ENCODE measurements around the gene NME3.

The NME3 gene

DNA sequence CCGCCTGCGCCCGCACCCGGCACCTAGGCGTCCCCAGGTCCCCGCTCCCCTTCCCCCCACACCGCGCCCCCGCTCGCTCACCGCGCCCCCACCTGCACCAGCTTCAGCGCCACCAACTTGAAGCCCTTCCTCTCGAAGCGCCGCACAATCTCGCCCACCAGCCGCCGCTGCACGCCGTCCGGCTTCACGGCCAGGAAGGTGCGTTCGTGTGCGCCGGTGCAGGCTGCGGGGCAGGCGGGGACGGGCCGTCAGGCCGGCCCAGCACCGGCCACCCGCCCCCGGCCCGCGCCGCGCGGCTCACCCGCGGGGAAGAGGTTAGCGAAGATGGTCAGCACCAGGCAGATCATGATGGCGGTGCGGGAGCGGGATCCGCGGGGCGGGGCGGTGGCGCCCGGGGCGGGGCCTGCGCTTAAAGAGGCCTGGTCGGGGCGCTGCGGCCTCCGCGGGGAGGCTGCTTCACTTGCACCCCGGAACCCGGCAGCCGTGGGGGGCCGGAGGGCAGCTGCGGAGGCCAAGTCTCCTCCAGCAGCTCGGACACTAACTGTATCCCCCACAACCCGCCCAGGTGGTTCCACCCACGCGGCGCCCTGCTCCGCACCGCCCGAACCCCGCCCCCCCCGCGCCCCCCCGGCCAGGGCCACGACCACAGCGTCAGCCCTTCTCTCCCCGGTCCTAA is at the start of gene NME3:
Gene NME3, minus strand, starts transcription at position 356 of the 676 bp plus-strand sequence. Its CDS starts 9 bp downstream, at position 347.
- no peak for DNase-seq (ENCODE audit: extremely low read depth, low read depth)
- TF ChIP-seq, protein P1, sequence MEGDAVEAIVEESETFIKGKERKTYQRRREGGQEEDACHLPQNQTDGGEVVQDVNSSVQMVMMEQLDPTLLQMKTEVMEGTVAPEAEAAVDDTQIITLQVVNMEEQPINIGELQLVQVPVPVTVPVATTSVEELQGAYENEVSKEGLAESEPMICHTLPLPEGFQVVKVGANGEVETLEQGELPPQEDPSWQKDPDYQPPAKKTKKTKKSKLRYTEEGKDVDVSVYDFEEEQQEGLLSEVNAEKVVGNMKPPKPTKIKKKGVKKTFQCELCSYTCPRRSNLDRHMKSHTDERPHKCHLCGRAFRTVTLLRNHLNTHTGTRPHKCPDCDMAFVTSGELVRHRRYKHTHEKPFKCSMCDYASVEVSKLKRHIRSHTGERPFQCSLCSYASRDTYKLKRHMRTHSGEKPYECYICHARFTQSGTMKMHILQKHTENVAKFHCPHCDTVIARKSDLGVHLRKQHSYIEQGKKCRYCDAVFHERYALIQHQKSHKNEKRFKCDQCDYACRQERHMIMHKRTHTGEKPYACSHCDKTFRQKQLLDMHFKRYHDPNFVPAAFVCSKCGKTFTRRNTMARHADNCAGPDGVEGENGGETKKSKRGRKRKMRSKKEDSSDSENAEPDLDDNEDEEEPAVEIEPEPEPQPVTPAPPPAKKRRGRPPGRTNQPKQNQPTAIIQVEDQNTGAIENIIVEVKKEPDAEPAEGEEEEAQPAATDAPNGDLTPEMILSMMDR (IDR thresholded peaks at IDR 0.05; ENCODE audit: low read depth, low read length, missing control alignments): no peak
- peak within 1 kb of the TSS; percentile 91 for H3K4me3 ChIP-seq (replicated peaks; ENCODE audit: low read depth, low read length)

DNA sequence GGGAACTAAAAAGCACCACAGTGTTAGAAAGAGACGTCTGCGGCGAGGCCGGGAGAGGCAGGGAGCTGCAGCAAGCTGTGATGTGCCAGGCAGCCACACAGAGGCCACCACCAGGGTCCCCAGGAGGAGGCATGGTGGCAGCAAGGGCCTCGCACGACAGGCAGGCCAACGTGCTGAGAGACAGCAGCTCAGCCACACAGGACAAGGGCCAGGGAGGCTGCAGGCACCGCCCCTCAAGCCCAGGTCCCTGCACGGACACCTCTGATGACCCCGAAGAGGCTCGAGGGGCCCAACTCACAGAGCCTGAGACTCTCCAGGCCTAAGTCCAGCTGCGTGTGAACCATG is 49.6 kb upstream of the NME3 start:
- TF ChIP-seq, protein P1 (IDR thresholded peaks at IDR 0.05; ENCODE audit: low read depth, low read length, missing control alignments): no peak
- DNase-seq (ENCODE audit: extremely low read depth, low read depth): no peak
- no peak overlapping the region for H3K4me3 ChIP-seq (replicated peaks; ENCODE audit: low read depth, low read length)

DNA sequence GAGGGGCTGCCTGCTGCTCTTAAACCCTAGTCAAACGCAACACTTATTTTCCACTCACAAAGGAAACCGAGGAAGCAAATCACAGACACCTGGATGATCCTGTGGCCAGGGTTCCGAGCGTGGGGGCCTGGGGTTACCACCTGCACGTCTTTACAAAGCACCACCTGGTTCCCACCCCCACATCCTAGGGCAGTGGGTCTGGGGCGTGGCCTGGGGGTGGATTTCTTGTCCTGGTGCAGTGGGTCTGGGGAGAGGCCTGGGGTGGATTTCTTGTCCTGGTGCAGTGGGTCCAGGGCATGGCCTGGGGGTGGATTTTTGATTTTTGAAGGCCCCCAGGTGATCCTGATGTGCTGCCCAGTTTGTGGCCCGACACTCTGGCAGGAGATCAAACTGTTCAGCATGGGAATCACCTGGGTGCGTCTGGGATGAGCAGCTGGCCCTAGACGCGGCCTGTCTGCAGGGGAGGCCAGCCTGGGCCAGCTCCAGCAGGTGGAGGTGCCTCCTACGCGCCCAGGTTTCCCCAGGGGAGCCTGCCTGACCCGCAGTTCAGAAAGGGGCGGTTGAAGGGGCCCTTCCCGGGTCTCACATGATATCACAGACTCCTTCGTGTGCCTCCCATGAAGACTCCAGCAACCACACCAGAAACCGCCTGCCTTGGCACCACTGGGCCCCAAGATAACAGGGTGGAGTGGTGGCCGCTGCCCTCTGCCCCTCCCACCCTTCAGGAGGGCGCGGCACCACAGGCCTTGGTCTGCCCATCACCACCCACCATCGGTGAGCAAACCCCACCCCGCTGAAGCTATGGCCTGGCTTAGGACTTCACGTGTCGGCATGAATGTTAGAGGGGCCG is 49.0 kb upstream of the NME3 start:
- TF ChIP-seq, protein P1 (IDR thresholded peaks at IDR 0.05; ENCODE audit: low read depth, low read length, missing control alignments): no peak
- H3K4me3 ChIP-seq (replicated peaks; ENCODE audit: low read depth, low read length): no peak overlapping the region
- DNase-seq (ENCODE audit: extremely low read depth, low read depth): no peak

DNA sequence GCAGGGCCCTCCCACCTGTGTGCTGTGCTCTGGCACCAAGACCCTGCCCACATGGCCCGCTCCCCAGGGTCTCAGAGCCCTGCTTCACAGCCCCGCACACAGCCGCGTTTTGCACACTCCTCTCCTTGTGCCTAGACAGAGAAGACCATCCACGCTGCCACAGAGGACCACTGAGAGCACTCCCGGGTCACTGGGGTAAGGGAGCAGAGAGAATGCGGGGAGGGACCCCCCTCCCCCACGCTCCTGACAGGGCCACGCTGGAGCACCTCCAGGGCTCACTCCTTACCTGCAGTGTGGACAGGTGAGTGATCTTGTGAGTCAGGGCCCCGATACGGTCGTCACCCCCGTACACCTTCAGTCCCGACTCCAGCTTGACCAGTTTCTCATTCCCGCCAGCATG is 48.3 kb upstream of the NME3 start:
- TF ChIP-seq, protein P1 (IDR thresholded peaks at IDR 0.05; ENCODE audit: low read depth, low read length, missing control alignments): no peak
- no peak overlapping the region for H3K4me3 ChIP-seq (replicated peaks; ENCODE audit: low read depth, low read length)
- DNase-seq (ENCODE audit: extremely low read depth, low read depth): no peak

DNA sequence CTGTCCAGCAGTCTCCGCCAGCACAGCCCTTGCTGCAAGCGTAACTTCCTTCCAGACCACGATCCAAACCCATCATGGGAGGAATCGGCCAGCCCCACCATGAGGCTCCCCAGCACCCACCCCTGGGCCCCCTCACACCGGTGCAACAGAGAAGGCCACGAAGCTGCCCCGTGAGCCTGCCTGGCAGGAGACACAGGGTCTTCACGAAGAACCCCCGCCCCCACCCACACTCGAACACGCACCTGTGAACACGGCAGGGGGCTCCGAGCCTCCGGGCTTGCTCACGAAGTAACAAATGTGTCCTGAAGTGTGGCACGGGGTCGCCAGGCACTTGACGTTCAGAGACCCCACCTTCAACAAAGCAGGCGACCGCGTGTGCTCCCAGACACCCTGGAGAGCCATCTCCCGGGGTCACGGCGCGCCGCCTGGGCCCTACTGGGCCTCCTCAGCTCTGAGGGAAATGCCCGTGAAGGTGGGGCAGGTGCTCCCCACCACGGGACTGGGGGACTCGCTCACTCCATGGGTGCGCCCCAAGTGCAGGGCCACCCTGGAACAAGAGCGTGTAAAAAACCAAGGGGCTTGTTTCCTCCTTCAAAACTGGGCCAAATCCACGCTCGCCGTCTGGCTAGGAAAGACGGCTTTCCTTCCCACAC is 47.7 kb upstream of the NME3 start:
- no peak overlapping the region for H3K4me3 ChIP-seq (replicated peaks; ENCODE audit: low read depth, low read length)
- TF ChIP-seq, protein P1 (IDR thresholded peaks at IDR 0.05; ENCODE audit: low read depth, low read length, missing control alignments): no peak
- no peak for DNase-seq (ENCODE audit: extremely low read depth, low read depth)

DNA sequence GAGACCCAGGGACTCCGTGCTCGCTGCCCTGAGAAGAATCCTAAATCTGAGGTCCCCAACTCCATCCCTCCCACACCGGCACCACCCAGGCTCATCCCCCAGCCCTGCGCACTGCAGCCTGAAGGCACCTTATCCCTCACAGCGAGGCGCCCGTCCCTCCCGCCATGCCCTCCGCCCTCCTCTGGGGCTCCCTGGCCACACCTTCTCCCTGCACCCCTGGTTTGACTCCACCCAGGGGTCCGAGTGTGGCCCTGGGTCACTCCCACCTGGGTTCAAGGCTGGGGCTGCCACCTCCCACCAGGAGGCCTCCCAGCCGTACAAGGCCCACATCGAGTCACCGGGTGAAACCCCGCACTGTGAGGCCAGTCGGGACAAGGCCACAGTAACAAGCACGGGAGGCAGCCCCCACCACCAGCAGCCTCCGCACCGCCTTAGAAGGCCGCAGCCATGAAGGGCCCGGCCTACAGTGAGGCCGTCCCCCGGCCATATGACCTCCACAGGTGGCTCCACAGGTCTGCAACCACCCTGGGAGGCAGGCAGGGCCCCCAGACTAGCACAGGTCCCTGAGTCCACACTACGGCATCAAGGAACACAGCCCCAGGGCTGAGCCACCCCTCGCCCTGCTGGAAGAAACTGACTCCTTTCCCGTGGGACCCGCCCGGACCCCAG is 47.0 kb upstream of the NME3 start:
- TF ChIP-seq, protein P1 (IDR thresholded peaks at IDR 0.05; ENCODE audit: low read depth, low read length, missing control alignments): no peak

More for the DNA sequence above, 47.0 kb upstream of the NME3 start:
- H3K4me3 ChIP-seq (replicated peaks; ENCODE audit: low read depth, low read length): no peak overlapping the region
- DNase-seq (ENCODE audit: extremely low read depth, low read depth): no peak
